HL-60 (cell line): Measurements from ENCODE around the gene SEC24B.

Source experiments
- CTCF ChIP-seq: IDR thresholded peaks from one replicate; pipeline ENCODE4 v1.5.1; 2011; ENCODE audit warnings: low read length, control low read depth, inconsistent platforms; ENCODE audit not compliant: insufficient read depth
- GABPA ChIP-seq: IDR thresholded peaks from 2 replicates; pipeline ENCODE4 v1.6.1; 2012; ENCODE audit warnings: low read depth

- TF ChIP-seq CTCF: no peak
- TF ChIP-seq GABPA: no peak
Observed at GRCh38 chr4:109419679-109420078, 13.9 kb upstream of the SEC24B start.
